Esophagus muscularis mucosa (tissue), 4 donors: Measurements from ENCODE around the gene WEE2.

Experiments used
- CTCF ChIP-seq, 3 experiments: fragments of 200-600 bp in 2 of 3; fragments of 450-650 bp in 1 of 3; sonication (generic) in 2 of 3; IDR thresholded peaks; one replicate each; pipeline ENCODE4 v1.5.1; 2017 to 2019; ENCODE audit warnings: antibody characterized with exemption in 3 of 3, mild to moderate bottlenecking in 2 of 3, moderate library complexity in 1 of 3
- EP300 ChIP-seq: sonication (generic); formaldehyde crosslinking; IDR thresholded peaks from one replicate; pipeline ENCODE4 v1.6.1; 2017; ENCODE audit warnings: antibody characterized with exemption
- POLR2A ChIP-seq: fragments of 450-650 bp; IDR thresholded peaks from one replicate; pipeline ENCODE4 v1.6.1; 2017; ENCODE audit warnings: antibody characterized with exemption, moderate library complexity, mild to moderate bottlenecking, low read depth
- POLR2AphosphoS5 ChIP-seq, 2 donors: sonication (generic); formaldehyde crosslinking; IDR thresholded peaks; one replicate each; pipeline ENCODE4 v1.6.1; 2017; ENCODE audit warnings: antibody characterized with exemption in 2 of 2

GRCh38 chr7:141709318-141709717 lies 1.2 kb downstream of the WEE2 start:
- no peak for TF ChIP-seq CTCF (IDR thresholded peaks at IDR 0.05)
- TF ChIP-seq POLR2A: no peak
- TF ChIP-seq POLR2AphosphoS5 (IDR thresholded peaks at IDR 0.05): no peak
- TF ChIP-seq EP300: no peak
